ENCODE results near the gene NCK2.

DNA sequence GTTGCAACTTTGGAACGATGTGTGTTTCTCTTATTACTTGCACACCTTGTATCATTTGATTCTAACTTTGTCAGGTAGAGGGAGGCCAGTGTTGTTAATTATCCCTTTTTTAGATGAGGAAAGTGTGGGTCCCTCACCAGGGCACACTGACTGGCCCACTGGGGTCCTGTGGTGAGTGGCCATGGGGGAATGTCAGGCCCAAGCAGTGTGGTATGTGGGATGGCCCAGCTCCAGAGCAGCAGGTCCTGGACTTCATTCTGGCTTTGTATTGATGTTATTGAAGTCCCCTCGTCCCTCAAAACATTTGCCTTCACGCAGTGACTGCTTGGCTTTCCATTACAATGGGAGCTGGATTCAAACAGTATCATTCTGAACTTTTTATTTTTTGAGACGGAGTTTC lies 11.7 kb downstream of the NCK2 start:
- TF ChIP-seq, protein P1, sequence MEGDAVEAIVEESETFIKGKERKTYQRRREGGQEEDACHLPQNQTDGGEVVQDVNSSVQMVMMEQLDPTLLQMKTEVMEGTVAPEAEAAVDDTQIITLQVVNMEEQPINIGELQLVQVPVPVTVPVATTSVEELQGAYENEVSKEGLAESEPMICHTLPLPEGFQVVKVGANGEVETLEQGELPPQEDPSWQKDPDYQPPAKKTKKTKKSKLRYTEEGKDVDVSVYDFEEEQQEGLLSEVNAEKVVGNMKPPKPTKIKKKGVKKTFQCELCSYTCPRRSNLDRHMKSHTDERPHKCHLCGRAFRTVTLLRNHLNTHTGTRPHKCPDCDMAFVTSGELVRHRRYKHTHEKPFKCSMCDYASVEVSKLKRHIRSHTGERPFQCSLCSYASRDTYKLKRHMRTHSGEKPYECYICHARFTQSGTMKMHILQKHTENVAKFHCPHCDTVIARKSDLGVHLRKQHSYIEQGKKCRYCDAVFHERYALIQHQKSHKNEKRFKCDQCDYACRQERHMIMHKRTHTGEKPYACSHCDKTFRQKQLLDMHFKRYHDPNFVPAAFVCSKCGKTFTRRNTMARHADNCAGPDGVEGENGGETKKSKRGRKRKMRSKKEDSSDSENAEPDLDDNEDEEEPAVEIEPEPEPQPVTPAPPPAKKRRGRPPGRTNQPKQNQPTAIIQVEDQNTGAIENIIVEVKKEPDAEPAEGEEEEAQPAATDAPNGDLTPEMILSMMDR (conservative IDR thresholded peaks at IDR 0.05; ENCODE audit: low read depth, low read length) = no peak
- no peak for TF ChIP-seq POLR2A (IDR thresholded peaks at IDR 0.05; ENCODE audit: low read depth, low read length)
- TF ChIP-seq RAD21 (IDR thresholded peaks at IDR 0.05; ENCODE audit: low read length) = no peak
- no peak for TF ChIP-seq CEBPB (IDR thresholded peaks at IDR 0.05; ENCODE audit: low read depth, low read length)
- no peak for TF ChIP-seq SMC3 (IDR thresholded peaks at IDR 0.05; ENCODE audit: low read depth, low read length)
- no peak for TF ChIP-seq RCOR1 (IDR thresholded peaks at IDR 0.05; ENCODE audit: insufficient replicate concordance, low read length)
- no peak for TF ChIP-seq CHD1 (IDR thresholded peaks at IDR 0.05; ENCODE audit: low read depth, low read length)
- no peak for TF ChIP-seq RFX5 (IDR thresholded peaks at IDR 0.05; ENCODE audit: low read depth, low read length)
- TF ChIP-seq MXI1 (IDR thresholded peaks at IDR 0.05; ENCODE audit: borderline replicate concordance, low read depth, low read length) = no peak

All from IMR-90 (cell line).